Prostate gland (tissue), 2 donors: ENCODE measurements around the gene FMO5.

Source experiments
- CTCF ChIP-seq, 4 experiments: fragments of 200-600 bp in 2 of 4; fragments of 450-650 bp in 2 of 4; sonication (generic) in 2 of 4; IDR thresholded peaks; 1 replicate in 3 of 4; 2 replicates in 1 of 4; pipeline ENCODE4 v1.5.1; 2016 to 2019; ENCODE audit warnings: antibody characterized with exemption in 4 of 4, mild to moderate bottlenecking in 2 of 4, moderate library complexity in 2 of 4
- POLR2A ChIP-seq: fragments of 450-650 bp; IDR thresholded peaks from one replicate; pipeline ENCODE4 v1.6.1; 2016; ENCODE audit warnings: antibody characterized with exemption, mild to moderate bottlenecking

DNA sequence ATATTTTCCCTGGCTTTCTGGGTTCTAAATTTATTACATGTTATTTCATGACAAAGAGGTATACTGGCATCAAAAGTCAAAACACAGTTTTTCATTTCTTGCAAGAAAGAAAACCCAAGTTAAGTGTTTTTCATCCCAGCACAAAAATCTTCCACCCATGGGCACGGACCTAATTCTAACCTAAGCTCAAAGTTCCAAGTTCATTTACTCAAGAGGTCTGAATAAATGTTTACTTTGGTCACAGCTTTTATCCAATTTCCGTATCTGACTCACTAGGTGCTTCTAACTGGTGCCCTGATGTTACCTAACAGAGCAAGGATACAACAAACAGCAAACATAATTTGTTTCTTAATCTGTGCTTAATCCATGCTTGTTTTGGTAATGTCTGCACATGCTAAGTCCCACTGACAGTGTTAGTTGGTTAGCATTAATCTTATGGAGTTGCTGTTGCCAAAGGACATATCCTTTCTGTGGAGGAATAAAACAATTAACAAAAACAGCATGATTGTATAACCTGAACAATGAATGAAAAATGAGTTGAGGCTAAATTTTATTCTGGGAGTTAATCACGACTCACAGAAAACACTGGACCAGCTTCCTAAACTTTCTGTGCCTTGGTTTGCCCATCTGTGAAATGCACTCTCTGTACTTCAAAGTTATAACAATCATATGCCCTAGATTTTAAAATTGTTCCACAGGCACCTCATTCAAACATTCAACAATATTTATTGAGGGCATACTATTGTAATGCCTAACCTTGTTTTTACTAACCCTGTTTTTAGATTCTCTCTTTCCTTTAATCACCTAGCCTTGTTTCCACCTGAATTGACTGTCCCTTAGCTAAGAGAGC is 13.1 kb upstream of the FMO5 start:
- TF ChIP-seq CTCF (IDR thresholded peaks at IDR 0.05) (no peak), POLR2A (no peak)
